ENCODE data around the gene PSMC1.

The PSMC1 gene

GRCh38 chr14:90319634-90320541 is 63.5 kb downstream of the PSMC1 start:
- TF ChIP-seq, protein P1, sequence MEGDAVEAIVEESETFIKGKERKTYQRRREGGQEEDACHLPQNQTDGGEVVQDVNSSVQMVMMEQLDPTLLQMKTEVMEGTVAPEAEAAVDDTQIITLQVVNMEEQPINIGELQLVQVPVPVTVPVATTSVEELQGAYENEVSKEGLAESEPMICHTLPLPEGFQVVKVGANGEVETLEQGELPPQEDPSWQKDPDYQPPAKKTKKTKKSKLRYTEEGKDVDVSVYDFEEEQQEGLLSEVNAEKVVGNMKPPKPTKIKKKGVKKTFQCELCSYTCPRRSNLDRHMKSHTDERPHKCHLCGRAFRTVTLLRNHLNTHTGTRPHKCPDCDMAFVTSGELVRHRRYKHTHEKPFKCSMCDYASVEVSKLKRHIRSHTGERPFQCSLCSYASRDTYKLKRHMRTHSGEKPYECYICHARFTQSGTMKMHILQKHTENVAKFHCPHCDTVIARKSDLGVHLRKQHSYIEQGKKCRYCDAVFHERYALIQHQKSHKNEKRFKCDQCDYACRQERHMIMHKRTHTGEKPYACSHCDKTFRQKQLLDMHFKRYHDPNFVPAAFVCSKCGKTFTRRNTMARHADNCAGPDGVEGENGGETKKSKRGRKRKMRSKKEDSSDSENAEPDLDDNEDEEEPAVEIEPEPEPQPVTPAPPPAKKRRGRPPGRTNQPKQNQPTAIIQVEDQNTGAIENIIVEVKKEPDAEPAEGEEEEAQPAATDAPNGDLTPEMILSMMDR (conservative IDR thresholded peaks at IDR 0.05): no peak
- TF ChIP-seq ZFX (IDR thresholded peaks at IDR 0.05): no peak
- no peak overlapping the region for H3K27ac ChIP-seq

DNA sequence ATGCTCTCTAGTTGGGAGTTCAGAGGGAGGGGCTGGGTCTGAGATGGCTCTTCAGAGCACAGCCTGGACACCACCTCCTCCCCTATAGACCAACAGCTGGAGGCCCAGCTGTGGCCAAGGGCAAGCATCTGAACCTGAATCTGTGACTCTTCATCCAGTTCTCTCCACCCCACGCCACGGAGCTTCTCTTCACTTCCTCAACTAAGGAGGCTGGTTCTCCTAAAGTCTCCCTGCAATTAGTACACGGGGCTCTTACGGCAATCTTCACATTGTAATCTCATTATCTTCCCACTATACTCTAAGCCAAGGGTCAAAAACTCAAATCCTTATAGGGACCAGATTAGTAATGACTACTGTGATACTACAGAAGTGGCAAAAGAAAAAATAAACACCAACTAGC is 65.5 kb downstream of the PSMC1 start:
- H3K27ac ChIP-seq: no peak overlapping the region
- no peak for TF ChIP-seq ZFX (IDR thresholded peaks at IDR 0.05)
- TF ChIP-seq, protein P1 (conservative IDR thresholded peaks at IDR 0.05): no peak
